NCI-H1092 treated with DMSO at 0.1 percent for 48 hours (cell line): ENCODE data around the gene ABTB2.

Experiments used
- DNase-seq: peaks from one replicate; lab custom pipeline; 2025; lab: John Stamatoyannopoulos, UW

The ABTB2 gene

DNA sequence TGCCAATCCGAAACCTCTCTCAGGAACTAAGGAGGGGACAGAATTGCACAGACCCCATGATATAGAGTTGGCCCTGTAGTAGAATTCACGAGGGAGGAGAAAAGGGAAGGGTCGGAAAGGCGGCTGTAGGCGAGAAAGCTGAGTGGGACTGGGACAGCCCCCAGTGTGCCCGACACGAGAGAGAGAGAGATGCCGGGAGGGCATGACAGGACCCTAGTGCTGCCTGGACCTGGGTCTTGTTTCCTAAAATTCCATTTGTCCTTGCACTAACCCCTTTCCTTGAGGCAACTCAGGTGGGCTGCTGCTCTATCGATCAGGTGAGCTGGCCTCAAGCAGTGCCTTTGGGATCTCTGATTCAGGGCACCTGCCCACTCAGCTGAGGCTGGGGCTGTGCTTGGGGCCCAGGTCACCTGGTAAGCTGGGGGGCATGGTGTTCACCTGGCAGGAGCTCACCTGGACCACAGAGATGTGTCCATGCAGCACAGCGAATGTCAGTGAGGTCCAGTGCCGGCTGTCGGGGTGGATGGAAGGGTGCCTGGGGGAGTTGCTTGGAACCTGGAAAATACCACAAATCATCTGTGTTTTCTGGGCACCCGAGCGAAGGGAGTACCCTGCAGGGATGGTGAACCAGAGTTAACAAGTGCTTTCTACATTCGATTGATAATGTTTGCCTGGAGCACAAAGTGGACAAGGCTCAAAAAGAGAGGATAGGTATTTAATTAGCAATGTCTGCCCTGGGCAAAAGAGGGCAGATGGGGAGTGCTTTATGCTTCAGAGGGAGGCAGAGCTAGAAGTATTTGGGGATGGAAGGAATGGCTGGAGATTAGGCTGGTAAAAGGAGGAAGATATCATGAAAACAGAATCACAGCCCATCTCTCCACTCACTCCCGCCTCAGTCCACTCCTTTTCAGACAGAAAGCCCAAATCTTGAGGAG lies 190.7 kb downstream of the ABTB2 start:
- DNase-seq, result no peak

DNA sequence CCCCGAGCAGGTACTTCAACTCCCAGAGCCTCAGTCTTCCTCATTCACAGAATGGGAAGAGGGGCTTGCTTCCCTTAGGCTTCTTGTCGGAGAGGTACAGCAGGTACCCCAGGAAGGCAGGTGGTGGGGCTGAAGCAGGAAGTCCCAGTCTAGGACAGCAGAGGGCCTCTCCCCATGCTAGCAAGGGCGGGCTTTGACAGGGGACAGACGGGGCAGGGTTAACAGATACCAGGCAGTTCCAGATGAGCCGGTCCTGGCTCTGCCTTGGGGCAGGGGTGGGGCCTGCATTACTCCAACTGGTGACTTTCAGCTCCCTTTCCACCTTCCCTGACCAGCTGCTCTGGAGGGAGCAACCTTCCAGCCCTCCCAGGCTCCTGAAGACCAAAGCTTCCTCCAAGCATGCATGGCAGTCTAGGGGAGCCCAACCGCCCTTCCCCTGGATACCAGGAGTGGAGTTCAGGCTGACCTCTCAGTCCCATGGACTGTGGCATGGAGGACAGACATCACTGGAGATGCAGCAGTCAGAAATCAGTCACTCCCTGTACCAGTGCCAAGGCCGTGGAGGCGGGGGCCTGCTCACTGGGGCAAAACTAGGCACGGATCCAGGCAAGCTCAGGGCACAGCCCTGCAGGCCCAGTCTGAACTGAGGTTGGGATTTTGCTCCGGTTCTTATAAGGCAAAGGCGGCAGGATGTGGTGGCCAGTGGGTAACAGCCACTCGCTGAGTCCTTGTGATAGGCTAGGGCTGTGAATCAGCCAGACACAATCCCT lies 191.8 kb downstream of the ABTB2 start:
- DNase-seq, result no peak

DNA sequence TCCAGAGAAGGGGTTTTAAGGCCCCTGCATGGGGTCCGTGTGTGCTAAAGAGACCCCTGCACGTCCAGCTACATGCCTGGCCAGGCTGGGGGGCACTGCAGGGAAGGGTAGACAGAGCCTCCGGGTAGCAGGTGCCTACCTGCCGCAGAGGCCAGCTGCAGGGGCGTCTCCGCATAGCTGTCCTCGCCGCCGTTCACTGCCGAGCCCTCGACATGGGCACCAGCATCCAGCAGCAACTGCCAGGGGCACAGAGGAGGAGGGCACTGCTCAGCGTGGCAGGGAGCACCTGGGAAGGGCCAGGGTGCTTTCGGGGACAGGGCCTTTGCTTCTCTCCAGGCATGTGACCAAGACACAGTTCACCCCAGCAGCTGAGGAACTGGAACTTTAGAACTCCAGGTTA lies 192.7 kb downstream of the ABTB2 start:
- no peak for DNase-seq

DNA sequence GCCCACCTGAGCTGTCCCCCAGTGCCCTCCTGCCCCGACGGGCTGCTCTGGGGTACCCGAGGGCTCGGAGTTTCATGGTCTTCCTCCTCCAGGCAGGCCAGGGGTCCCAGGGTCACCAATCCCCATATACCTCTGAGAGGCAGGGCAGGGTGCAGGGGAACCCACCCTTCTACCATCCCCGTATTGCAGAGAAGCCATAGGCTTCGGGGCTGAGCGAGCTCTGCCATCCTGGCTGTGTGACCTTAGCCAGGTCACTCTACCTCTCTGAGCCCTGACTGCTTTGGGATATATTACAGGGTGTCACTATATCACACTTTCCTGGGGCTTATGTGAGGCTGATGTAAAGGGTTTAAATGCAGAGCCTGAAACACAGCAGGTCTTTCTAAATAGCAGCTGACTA lies 195.0 kb downstream of the ABTB2 start:
- DNase-seq, result no peak

DNA sequence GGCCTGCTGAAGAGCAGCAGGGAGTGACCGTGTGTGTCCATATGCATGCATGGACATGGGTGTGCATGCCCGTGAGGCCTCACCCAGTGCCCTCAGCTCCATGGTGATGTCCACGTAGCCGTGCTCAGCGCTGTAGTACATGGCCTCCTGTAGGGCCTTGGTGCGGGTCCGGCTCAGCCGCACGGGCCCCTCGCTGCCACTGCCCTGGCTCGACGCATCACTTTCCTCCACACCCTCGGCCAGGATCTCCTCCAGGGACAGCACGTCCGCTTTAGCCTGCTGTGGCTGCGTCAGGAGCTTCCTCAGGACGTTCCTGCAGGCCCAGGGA lies 195.4 kb downstream of the ABTB2 start:
- DNase-seq, result no peak

DNA sequence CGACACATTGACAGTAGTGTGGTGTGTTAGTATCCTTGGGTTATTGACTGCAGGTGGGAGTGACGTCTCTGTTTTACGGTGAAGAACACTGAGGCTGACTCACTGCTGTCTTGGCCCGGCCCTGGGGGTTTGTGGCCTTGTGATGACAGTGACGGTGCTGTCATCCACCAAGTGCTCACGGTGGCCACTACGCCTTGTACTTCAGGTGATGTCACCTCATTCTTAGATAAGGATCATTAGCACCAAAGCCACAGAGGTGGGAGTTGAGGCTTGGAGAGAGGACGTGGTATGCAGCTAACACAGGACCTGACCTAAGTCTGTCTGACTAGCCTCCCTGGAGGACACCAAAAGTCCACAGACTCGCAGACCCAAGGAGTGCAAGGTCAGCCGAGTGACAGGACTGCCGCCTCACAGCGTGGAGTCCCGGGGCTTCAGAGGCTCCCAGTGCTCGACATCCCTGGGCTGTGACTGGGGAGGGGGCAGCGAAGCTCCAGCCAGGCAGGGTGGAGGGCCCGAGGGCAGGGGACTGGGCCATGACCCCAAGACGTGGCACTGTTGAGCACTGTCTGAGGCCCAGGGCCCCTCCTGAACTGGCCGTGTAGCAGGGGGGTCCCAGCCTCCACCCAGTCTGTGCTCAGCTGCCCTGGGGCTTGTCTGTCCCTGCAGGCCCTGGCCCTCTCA lies 195.9 kb downstream of the ABTB2 start:
- DNase-seq, result no peak

DNA sequence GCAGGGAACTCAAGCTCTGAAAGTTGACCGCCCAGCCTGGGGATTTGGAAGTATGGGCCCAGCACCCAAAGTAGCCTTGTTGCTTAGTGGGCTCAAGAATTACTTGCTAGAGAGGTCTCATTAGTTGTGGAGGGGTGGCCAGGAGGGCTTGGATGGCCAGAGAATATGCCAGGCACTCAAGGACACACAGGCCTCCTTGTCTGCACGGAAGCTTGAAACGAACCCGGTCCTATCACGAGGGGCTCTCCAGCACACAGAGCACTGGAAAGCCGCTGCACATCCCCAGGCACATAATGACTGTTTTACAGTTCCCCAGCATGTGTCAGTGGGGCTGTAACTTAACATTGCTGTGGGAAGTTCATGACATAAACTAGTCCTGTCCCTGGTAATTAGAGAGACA lies 196.4 kb downstream of the ABTB2 start:
- DNase-seq, result no peak

DNA sequence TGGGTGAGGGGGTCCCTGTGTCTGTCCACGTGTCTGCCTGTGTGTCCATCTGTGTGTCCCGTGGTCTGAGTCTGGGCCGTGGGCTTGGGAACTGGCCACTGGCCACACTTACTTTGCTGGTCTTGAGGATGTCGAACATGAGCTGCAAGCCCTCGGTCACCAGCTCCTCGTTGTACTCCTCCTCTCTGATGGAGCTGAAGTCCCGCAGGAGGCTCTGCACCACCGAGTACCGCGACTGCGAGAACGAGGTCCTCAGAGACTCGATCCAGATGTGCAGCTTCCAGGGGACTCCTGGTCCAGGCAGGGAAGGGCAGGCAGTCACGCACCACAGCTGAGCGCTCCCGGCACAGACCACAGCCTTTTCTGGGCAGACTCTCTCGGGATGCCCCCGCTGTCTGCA lies 197.0 kb downstream of the ABTB2 start:
- DNase-seq, result no peak

DNA sequence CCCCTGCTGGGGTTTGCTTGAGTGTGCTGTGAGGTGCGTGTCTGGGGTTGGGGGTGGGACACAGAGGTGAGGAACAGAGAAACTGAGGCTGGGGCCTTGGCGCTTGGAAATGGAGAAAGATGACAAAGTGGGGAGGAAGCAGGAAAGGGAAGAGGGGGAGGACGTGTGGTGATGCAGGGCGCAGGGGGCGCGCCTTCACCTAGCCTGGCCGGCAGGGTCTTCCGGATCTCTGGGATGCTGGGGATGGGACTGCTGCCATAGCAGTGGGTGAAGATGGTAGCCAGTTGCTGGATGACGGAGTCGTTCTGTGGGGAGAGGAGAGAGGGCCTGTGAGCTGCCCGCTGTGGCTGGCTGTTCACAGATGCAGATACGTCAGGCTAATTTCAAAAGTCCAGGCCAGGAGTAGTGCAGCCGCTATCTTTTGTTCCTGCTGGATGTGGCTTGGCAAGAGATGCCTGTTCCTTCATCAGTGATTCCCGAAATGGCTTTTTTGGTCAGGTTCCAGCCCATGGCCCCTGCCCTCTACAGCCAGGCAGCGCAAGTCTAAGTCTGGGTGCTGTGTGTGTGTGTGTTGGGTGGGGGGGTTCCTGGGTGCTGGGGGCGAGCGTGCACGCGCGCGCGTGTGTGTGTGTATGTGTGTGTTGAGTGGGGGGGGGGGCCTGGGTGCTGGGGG lies 197.6 kb downstream of the ABTB2 start:
- DNase-seq, result peak; percentile 91

DNA sequence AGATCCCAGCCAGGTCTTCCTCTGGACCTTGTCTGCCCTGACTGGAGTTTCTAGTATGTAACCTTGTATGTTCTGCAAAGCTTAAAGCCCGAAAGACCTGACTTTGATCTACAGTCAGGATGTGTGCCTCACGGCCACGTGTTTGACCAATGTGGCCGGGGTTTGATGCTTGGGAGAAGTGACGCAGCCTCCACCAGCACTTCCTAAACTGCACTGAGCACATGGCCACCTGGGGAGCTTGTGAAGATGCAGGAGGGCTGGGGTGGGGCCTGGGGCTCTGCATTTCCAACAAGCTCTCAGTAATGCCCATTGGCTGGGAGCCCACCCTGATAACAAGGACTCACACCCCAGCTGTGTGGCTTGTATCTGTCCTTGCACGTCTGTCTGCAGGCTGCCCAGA lies 199.1 kb downstream of the ABTB2 start:
- DNase-seq, result no peak

DNA sequence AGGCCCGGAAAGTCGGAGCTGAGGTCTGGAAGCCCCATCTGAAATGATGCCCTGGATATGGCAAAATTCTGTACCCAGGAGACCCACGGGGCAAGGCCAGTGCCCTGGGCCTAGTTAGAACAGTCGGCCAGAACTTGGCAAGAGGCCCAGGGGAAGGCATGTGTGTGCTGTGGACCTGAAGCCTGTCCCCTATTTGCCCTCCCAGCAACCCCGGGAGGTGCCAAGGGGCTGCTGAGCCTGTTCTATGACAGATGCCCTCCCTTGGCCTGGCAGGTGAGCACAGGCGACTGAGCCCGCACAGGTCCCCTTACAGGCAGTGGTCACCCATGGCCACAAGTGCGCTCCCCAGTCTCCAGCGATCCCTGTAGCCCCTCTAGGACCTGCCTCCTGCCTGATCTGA lies 200.6 kb downstream of the ABTB2 start:
- DNase-seq, result no peak

DNA sequence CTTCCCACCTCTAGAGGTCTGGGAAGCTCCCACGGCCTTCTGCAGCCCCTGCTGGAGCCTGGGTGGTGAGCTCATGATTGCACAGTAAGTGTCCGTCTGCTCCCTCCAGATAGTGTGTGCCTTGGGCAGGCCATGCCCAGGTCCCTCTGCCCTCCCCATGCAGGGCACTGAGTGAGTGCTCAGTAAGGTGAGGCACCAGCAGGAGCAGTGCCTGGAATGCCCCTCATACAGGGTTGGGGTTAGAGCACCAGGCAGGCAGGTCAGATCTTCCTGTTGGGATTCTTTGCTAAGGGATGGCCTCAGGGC lies 202.1 kb downstream of the ABTB2 start:
- no peak for DNase-seq

DNA sequence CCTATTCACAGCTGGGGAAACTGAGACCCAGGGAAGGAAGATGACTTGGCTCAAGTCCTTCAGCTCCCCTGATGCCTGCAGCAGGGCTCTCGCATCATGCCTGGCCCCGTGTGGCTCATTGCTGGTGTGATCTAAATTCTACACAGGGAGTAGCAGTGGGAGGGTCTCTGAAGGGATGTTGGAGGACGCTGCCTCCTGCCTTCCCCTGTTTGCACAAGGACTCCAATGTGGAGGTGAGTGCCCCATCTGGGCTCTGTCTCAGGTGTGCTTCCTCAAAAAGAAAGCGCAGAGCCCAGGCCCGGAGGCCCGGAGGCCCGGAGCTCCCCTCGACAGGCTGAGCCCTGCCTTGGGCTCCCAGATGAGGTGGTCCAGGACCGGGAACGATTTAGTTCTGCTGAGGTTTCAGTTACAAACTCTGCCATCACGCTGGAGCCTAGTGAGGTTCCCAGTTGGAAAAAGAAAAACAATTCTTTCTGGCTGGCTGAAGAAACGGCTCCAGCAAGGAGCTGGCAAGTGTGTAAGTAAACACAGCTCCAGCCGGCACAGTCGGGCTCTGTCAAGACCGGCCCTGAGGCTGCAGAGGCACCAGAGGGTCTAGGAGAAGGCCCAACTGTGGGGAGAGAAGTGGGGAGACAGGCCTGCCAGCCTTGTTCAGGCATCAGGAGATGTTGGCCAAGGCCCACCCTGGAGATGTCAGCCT lies 202.6 kb downstream of the ABTB2 start:
- no peak for DNase-seq

DNA sequence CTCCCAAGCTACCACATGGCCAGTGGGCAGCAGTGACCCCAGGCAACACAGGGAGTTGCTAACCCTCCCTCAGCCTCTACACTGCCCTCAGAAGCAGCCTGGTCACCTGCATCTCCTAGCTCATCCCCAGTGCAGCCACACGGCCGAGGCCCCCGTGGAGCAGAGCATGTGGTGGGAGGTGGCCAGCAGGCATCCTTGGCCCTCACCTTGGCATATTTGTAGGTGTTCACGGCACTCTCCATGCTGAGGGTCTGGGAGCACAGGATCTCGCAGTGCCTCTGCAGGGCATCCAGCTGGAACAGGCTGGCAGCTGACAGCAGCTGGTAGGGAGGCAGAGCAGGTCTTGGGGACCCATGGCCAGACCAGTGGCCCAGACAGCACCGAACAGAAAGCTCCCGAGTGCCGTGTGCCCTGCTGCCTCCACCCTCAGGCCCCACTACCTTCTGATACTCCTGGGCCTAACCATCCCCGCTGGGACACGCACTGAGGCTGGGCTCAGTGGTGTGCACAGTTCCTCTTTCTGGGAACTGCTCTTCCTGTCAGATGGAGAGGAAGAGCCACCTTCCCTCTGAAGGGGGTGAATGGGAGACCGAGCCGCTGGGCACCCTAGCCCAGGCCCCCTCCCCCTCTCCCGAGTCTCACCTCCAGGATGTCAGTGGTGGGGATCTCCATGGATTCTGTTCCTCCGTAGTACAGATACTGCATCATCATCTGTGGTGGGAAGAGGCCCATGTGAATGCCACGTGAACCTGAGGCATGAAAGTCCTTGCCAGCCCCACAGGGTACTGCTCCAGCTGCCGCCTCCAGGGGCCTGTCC lies 203.5 kb downstream of the ABTB2 start:
- no peak for DNase-seq

DNA sequence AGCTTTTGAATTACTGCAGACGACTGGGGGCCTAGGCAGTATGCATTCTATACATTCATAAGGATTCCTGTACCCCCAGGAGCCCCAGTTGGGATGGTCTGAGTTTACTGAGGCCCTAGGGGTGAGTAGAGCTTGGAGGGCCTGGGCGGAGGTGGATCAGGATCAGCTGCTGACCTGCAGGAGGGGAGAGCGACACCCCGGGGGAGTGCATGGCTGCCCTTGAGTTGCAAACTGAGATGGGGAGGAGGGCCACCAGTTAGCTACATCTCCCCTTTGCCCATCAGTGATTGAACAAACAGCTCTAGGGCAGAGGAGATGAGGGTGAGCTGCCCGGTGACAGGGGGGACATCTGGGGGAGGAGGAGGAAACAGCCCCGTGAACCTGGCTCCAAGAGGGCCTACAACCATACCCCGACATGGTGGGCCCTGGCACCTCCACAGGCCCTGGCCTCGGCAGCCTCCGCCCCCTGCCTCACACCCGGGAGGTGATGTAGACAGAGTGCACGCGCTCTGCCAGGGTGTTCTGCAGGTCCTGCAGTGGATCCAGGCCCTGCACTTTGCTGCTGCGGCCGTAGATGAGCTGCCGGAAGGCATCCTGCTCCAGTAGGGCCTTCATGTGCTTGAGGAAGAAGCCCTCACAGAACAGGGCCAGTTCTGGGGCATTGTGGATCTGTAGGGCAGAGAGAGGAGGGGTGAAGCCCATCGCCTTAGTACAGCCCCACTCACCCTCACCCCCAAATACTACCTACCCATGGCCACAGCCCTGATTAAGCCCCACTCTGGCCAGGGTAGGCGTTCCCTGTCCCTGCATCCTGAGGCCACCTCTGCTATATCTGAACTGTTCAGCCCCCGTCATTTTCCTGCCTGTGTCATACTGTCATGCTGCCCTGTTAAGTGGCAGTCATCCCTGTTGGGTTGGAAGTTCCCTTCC lies 205.6 kb downstream of the ABTB2 start:
- no peak for DNase-seq

DNA sequence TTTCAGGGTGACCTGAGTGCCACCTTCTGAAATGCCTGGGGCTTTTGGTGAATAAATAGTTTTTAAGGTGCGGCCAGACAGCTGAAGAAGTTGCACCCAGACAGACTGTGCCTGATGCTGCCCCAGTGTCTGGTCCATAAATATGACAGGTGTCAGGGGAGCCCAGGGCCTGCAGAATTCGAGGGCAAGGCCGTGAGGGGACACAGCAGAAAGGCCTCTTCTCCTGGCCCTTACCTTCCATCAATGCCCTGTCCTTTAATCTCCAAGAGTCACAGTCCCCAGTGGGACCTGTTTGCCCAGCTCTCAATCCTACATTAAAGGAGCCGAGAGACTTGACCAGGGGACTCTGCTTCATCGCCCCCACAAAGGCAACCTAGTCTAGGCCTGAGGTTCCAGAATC lies 206.6 kb downstream of the ABTB2 start:
- no peak for DNase-seq

DNA sequence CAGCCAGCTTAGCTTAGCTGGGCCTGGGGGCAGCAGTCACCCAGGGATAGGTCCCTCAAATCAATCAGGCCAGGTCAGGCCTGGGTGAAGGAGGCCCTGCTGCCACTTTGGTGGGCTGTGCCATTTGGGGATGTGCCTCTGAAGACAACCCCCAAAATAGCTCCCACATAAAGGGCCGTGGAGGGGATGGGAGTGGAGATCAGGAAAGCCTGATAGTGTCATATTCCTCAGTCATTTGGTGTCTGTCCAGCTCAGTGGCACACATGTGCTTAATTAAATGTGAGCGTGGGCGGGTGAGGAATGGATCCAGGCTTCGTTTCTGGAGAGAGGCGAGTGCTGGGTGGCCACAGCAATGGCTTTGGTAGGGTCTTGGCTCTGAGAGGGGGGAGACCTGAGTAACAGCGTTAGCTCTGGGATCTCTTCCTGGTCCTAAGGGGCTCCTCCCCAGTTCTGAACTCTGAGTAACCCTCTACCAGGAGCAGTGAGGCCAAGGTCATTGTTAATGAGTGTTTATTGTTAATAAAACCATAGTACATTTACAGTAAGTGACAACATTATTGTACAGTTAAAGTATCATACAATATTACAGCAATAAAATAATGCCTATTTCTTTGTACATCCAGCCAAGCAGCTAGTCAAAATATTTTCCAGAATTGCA lies 207.2 kb downstream of the ABTB2 start:
- DNase-seq, result no peak

DNA sequence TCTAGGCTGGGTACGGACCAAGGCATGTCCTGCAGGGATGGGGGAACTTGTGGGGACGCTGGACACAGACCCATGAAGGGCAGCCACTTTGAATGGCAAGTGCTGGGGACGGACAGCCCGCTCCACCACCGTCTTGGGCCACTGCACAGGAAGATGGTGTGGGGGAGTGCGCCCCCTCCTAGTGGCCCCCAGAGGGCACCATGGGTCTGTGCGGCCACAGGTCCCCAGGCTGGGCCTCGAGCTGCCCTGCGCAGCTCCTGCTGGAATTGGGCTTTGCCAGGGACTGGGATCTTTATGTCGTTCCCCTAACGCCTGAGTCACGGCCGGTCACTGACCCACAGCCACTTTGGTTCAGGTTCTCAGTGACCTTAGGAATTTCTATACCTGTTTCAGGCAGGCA lies 208.0 kb downstream of the ABTB2 start:
- DNase-seq, result no peak

DNA sequence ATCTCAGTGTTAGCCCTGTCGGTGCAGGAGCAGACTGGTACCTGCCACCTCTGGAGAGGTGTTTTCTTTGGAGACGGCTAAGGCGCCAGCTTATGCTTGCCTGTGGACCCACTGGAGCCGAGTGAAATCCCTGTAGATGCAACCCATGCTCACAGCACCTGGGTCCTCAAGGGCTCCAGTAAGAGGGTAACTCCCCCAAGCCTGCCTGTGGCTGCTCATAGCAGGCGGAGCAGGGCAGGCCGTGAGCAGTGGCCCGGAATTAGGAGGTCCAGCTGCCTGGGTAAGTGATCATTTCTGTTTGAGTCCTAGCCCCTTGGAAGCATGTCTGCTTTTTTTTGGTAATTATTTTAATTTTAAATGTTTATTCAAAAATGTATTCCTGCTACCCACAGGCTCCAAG lies 208.5 kb downstream of the ABTB2 start:
- DNase-seq, result no peak
